ENCODE measurements around the gene SBF2. TPM values are rescaled to one million over a fixed set of nuclear protein-coding genes. Genes with fewer than 3 reads are reported as not detected.

SBF2 gene
- total RNA-seq, 1 experiment from 2014 or later = 31.3 TPM

DNA sequence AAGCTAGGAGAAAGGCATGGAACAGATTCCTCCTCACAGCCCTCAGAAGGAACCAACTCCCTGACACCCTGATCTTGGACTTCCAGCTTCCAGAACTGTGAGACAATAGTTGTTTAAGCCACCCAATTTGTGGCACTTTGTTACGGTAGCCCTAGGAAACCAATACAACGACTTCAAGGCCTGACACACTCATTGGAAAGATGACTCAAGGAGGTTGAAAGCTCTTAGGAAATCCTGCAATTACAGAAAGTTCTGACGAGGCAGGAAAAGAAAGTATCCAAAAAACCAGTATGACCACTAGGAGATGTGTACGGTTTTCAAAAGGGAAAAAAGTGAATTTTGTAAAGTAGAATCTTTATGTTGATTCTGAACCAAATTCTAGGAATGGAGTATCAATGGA, 468.7 kb downstream of the SBF2 start:
- ATAC-seq (no peak), DNase-seq (peak; percentile 24)
- intact Hi-C loops (cut with micrococcal nuclease) = no loop called here
- POLR2A ChIA-PET (ENCODE audit: unreplicated experiment) = no interaction called here
- Histone ChIP-seq H2AFZ (ENCODE audit: low read length) (no peak overlapping the region), H3K36me3 (ENCODE audit: low read depth, low read length) (no peaks in the 10 kb centered on the region), H4K20me1 (ENCODE audit: low read length) (no peaks in the 10 kb centered on the region), H3K4me3 (ENCODE audit: low read length) (no peak overlapping the region), H3K9me2 (replicated peaks; ENCODE audit: low read length) (no peaks in the 10 kb centered on the region), H3K79me2 (ENCODE audit: low read length) (no peaks in the 10 kb centered on the region), H3K9ac (ENCODE audit: low read length) (no peak overlapping the region), H3K4me2 (ENCODE audit: low read length) (no peak overlapping the region), H3K27me3 (ENCODE audit: low read length) (no peaks in the 10 kb centered on the region), H3K9me3 (ENCODE audit: low read length) (no peaks in the 10 kb centered on the region), H3K27ac (ENCODE audit: low read length) (no peak overlapping the region), H3F3A (ENCODE audit: low read length, unreplicated experiment) (no peaks in the 10 kb centered on the region), H3K4me1 (ENCODE audit: insufficient read depth, low read length) (peaks cover 11% of the 10 kb centered on the region)
- CTCF ChIA-PET = no interaction called here
- BruUV-seq (replicated peaks) = no TSS peak
- TF ChIP-seq EZH2phosphoT487 (IDR thresholded peaks at IDR 0.05; ENCODE audit: borderline replicate concordance, low read length) (no peak), EZH2 (IDR thresholded peaks at IDR 0.05; ENCODE audit: low read length, unreplicated experiment) (no peak)
- TF ChIP-seq, protein P1, sequence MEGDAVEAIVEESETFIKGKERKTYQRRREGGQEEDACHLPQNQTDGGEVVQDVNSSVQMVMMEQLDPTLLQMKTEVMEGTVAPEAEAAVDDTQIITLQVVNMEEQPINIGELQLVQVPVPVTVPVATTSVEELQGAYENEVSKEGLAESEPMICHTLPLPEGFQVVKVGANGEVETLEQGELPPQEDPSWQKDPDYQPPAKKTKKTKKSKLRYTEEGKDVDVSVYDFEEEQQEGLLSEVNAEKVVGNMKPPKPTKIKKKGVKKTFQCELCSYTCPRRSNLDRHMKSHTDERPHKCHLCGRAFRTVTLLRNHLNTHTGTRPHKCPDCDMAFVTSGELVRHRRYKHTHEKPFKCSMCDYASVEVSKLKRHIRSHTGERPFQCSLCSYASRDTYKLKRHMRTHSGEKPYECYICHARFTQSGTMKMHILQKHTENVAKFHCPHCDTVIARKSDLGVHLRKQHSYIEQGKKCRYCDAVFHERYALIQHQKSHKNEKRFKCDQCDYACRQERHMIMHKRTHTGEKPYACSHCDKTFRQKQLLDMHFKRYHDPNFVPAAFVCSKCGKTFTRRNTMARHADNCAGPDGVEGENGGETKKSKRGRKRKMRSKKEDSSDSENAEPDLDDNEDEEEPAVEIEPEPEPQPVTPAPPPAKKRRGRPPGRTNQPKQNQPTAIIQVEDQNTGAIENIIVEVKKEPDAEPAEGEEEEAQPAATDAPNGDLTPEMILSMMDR (conservative IDR thresholded peaks at IDR 0.05; ENCODE audit: low read depth, low read length) = no peak

GRCh38 chr11:9823887-9824385, 470.1 kb downstream of the SBF2 start:
- Histone ChIP-seq H3K27ac (ENCODE audit: low read length) (no peak overlapping the region), H3K79me2 (ENCODE audit: low read length) (no peaks in the 10 kb centered on the region), H3K9me3 (ENCODE audit: low read length) (no peaks in the 10 kb centered on the region), H3K9me2 (replicated peaks; ENCODE audit: low read length) (no peaks in the 10 kb centered on the region), H3K4me3 (ENCODE audit: low read length) (no peak overlapping the region), H3K4me1 (ENCODE audit: insufficient read depth, low read length) (peaks cover 11% of the 10 kb centered on the region), H3K9ac (ENCODE audit: low read length) (no peak overlapping the region), H3K27me3 (ENCODE audit: low read length) (no peaks in the 10 kb centered on the region), H3K36me3 (ENCODE audit: low read depth, low read length) (no peaks in the 10 kb centered on the region), H3F3A (ENCODE audit: low read length, unreplicated experiment) (no peaks in the 10 kb centered on the region), H3K4me2 (ENCODE audit: low read length) (no peak overlapping the region), H4K20me1 (ENCODE audit: low read length) (no peaks in the 10 kb centered on the region), H2AFZ (ENCODE audit: low read length) (no peak overlapping the region)
- POLR2A ChIA-PET (ENCODE audit: unreplicated experiment) = no interaction called here
- ATAC-seq = peak; percentile 31
- CTCF ChIA-PET = no interaction called here
- no TSS peak for BruUV-seq (replicated peaks)
- intact Hi-C loops (cut with micrococcal nuclease) = no loop called here
- peak; percentile 21 for DNase-seq
- TF ChIP-seq EZH2 (IDR thresholded peaks at IDR 0.05; ENCODE audit: low read length, unreplicated experiment) = no peak
- TF ChIP-seq EZH2phosphoT487 (IDR thresholded peaks at IDR 0.05; ENCODE audit: borderline replicate concordance, low read length) = no peak
- TF ChIP-seq, protein P1 (conservative IDR thresholded peaks at IDR 0.05; ENCODE audit: low read depth, low read length) = no peak

DNA sequence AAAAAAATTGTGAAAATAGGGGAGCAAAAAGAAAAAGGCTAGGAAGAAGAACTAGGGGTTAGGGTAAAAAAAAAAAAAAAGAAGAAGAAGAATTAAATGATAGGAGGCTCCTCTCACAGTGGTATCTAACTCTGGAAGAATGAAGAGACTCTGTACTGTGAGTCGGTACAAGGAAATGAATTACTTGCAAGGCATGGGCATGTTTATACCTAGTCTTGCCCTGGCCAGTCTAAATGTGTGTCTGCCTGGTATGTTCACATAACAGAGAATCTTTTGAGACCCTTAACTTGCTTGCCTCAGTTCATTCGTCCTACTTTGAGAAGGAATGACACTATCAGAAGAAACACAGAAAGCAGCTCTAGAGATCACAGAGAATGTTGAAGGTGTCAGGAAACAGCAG, 470.6 kb downstream of the SBF2 start:
- TF ChIP-seq EZH2 (IDR thresholded peaks at IDR 0.05; ENCODE audit: low read length, unreplicated experiment) (no peak), EZH2phosphoT487 (IDR thresholded peaks at IDR 0.05; ENCODE audit: borderline replicate concordance, low read length) (no peak)
- TF ChIP-seq, protein P1 (conservative IDR thresholded peaks at IDR 0.05; ENCODE audit: low read depth, low read length) = no peak
- CTCF ChIA-PET = interaction anchor here (0.6 kb wide), 1 partner anchor 64 kb away, joined by 3 read pairs; no protein-coding TSS in a partner anchor
- H3K4me1 ChIP-seq (ENCODE audit: insufficient read depth, low read length) = peaks cover 11% of the 10 kb centered on the region
- no peaks in the 10 kb centered on the region for H3K36me3 ChIP-seq (ENCODE audit: low read depth, low read length)
- POLR2A ChIA-PET (ENCODE audit: unreplicated experiment) = interaction anchor here (0.6 kb wide), 1 partner anchor 64 kb away, joined by 3 read pairs; no protein-coding TSS in a partner anchor
- no peaks in the 10 kb centered on the region for H3K27me3 ChIP-seq (ENCODE audit: low read length)
- H3K27ac ChIP-seq (ENCODE audit: low read length) = no peak overlapping the region
- intact Hi-C loops (cut with micrococcal nuclease) = no loop called here
- no peaks in the 10 kb centered on the region for H3F3A ChIP-seq (ENCODE audit: low read length, unreplicated experiment)
- DNase-seq (no peak), ATAC-seq (no peak)
- H3K79me2 ChIP-seq (ENCODE audit: low read length) = no peaks in the 10 kb centered on the region
- H3K9ac ChIP-seq (ENCODE audit: low read length) = no peak overlapping the region
- no peak overlapping the region for H3K4me3 ChIP-seq (ENCODE audit: low read length)
- no peaks in the 10 kb centered on the region for H4K20me1 ChIP-seq (ENCODE audit: low read length)
- H3K4me2 ChIP-seq (ENCODE audit: low read length) = no peak overlapping the region
- BruUV-seq (replicated peaks) = no TSS peak
- no peak overlapping the region for H2AFZ ChIP-seq (ENCODE audit: low read length)
- no peaks in the 10 kb centered on the region for H3K9me2 ChIP-seq (replicated peaks; ENCODE audit: low read length)
- no peaks in the 10 kb centered on the region for H3K9me3 ChIP-seq (ENCODE audit: low read length)
